Stomach (tissue), 4 donors: ENCODE results near the gene AKR1B1.

Source experiments
- CTCF ChIP-seq, 7 experiments: fragments of 450-650 bp in 4 of 7; fragments of 200-600 bp in 3 of 7; sonication (generic) in 3 of 7; IDR thresholded peaks; one replicate each; pipeline ENCODE4 v1.5.1; 2016 to 2019; ENCODE audit warnings: antibody characterized with exemption in 7 of 7, control low read depth in 2 of 7, mild to moderate bottlenecking in 1 of 7
- POLR2A ChIP-seq, 4 donors: fragments of 450-650 bp; IDR thresholded peaks; one replicate each; pipeline ENCODE4 v1.6.1; 2016; ENCODE audit warnings: antibody characterized with exemption in 4 of 4, control low read depth in 2 of 4, mild to moderate bottlenecking in 1 of 4, moderate library complexity in 1 of 4

GRCh38 chr7:134414109-134414508 is 44.8 kb downstream of the AKR1B1 start:
- no peak for TF ChIP-seq POLR2A (IDR thresholded peaks at IDR 0.05)
- TF ChIP-seq CTCF (IDR thresholded peaks at IDR 0.05): no peak
